Activated B cell treated with CpG ODN at 0.5 μM for 24 hours (primary cell): ENCODE results near the gene RSPH1. TPM values are rescaled to one million over a fixed set of nuclear protein-coding genes. Genes with fewer than 3 reads are reported as not detected.

Source experiments
- ATAC-seq: fragments of 200-7000 bp; cut with Tn5 transposase; one replicate; pipeline ENCODE4 v1.10.0; 2021; ENCODE audit warnings: low read depth, mild to moderate bottlenecking, moderate library complexity
- CTCF ChIA-PET: fragments of 350-600 bp; sonication (Branson Sonifier 250); formaldehyde crosslinking; loops from one replicate; lab custom pipeline; 2021; ENCODE audit warnings: antibody characterized with exemption; lab: Charles Lee
- POLR2A ChIA-PET: fragments of 350-600 bp; sonication (Branson Sonifier 250); formaldehyde crosslinking; loops from one replicate; lab custom pipeline; 2021; ENCODE audit warnings: antibody characterized with exemption; lab: Charles Lee
- DNase-seq: peaks from one replicate; pipeline ENCODE4 v3.0.0; 2022
- H3K27ac Mint-ChIP-seq: one replicate; pipeline ENCODE4 v1.8.0; 2020; ENCODE audit warnings: mixed read lengths
- H3K27me3 Mint-ChIP-seq: one replicate; pipeline ENCODE4 v1.8.0; 2021; ENCODE audit warnings: mixed read lengths
- H3K36me3 Mint-ChIP-seq: one replicate; pipeline ENCODE4 v1.8.0; 2021; ENCODE audit warnings: low read depth, mixed read lengths
- H3K4me1 Mint-ChIP-seq: one replicate; pipeline ENCODE4 v1.8.0; 2021; ENCODE audit warnings: mixed read lengths
- H3K4me3 Mint-ChIP-seq: one replicate; pipeline ENCODE4 v1.8.0; 2020; ENCODE audit warnings: mild to moderate bottlenecking, mixed read lengths
- H3K9me3 Mint-ChIP-seq: one replicate; pipeline ENCODE4 v1.8.0; 2020; ENCODE audit warnings: mixed read lengths
- intact Hi-C: fragments of 100-400 bp; cut with micrococcal nuclease; formaldehyde crosslinking; loops from one replicate; pipeline ENCODE4 v1.15.1; 2024
- total RNA-seq: library from RNA; stranded (reverse); gene quantifications from 2 replicates; pipeline ENCODE4 v1.2.3, GENCODE V29; 2022
- TF ChIP-seq, protein P1 (sequence below): fragments of 200-600 bp; IDR thresholded peaks from one replicate; pipeline ENCODE4 v1.8.0; 2022; ENCODE audit warnings: antibody characterized with exemption, mild to moderate bottlenecking

Gene RSPH1
- total RNA-seq, 1 donor from 2014 or later = 0.38 TPM

DNA sequence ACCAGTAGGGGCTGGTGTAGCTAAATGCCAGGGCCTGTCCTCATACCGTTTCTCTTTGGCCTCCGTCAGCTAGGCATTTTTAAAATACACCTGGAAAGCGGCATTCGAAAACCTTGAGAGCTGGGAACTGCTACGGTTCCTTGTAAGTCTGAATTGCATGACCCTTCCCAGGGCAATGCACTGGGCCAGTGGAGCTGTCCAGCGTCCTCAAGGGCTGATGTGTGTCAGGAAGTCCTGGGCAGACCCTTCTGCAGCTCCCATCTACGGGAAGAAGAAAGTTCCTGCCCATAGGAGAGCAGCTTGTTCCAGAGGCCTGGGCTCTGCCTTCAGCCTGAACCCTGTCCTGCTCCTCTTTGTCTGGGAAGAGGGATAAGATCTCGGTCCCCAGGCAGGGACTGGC is 58.2 kb downstream of the RSPH1 start:
- intact Hi-C loops = no loop called here
- H3K4me1 Mint-ChIP-seq = peaks cover 10% of the 10 kb centered on the region
- H3K27me3 Mint-ChIP-seq = peaks cover 22% of the 10 kb centered on the region
- H3K36me3 Mint-ChIP-seq = no peaks in the 10 kb centered on the region
- POLR2A ChIA-PET = no interaction called here
- H3K4me3 Mint-ChIP-seq = no peak overlapping the region
- no peak for ATAC-seq
- H3K27ac Mint-ChIP-seq = no peak overlapping the region
- peaks cover 6% of the 10 kb centered on the region for H3K9me3 Mint-ChIP-seq
- CTCF ChIA-PET = no interaction called here
- DNase-seq = no peak
- TF ChIP-seq, protein P1, sequence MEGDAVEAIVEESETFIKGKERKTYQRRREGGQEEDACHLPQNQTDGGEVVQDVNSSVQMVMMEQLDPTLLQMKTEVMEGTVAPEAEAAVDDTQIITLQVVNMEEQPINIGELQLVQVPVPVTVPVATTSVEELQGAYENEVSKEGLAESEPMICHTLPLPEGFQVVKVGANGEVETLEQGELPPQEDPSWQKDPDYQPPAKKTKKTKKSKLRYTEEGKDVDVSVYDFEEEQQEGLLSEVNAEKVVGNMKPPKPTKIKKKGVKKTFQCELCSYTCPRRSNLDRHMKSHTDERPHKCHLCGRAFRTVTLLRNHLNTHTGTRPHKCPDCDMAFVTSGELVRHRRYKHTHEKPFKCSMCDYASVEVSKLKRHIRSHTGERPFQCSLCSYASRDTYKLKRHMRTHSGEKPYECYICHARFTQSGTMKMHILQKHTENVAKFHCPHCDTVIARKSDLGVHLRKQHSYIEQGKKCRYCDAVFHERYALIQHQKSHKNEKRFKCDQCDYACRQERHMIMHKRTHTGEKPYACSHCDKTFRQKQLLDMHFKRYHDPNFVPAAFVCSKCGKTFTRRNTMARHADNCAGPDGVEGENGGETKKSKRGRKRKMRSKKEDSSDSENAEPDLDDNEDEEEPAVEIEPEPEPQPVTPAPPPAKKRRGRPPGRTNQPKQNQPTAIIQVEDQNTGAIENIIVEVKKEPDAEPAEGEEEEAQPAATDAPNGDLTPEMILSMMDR = no peak

DNA sequence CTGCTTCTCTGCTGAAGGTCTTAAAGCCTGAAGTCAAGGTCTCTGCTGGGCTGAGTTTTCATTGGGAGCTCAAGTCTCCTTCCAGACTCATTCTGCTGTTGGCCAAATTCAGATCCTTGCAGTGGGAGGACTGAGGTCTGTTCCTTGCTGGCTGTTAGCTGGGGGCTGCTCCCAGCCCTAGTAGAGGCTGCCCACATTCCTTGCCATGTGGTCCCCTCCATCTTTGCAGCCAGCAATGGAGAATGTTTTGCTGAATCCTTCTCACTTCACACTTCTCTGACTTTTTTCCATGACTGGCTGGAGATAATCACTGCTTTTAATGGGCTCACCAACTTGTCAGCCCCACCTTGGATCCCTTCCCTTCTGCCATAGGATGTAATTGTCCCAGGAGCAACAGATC is 59.1 kb downstream of the RSPH1 start:
- ChIA-PET POLR2A (no interaction called here), CTCF (no interaction called here)
- TF ChIP-seq, protein P1 = no peak

DNA sequence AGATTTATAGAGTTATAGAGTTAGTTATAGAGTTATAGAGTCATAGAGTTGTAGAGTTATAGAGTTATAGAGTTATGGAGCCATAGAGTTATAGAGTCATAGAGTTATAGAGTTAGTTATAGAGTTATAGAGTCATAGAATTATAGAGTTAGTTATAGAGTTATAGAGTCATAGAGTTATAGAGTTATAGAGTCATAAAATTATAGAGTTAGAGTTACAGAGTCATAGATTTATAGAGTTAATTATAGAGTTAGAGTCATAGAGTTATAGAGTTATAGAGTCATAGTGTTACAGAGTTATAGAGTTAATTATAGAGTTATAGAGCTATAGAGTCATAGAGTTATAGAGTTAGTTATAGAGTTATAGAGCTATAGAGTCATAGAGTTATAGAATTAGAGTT is 60.2 kb downstream of the RSPH1 start:
- Mint-ChIP-seq H3K27me3 (peaks cover 26% of the 10 kb centered on the region), H3K36me3 (no peaks in the 10 kb centered on the region), H3K4me3 (no peak overlapping the region), H3K4me1 (peaks cover 10% of the 10 kb centered on the region), H3K9me3 (peaks cover 15% of the 10 kb centered on the region), H3K27ac (no peak overlapping the region)
- POLR2A ChIA-PET = no interaction called here
- intact Hi-C loops = no loop called here
- TF ChIP-seq, protein P1 = no peak
- DNase-seq = no peak
- CTCF ChIA-PET = no interaction called here
- ATAC-seq = no peak

More for the DNA sequence above, 59.1 kb downstream of the RSPH1 start:
- H3K27ac Mint-ChIP-seq = no peak overlapping the region
- H3K4me1 Mint-ChIP-seq = peaks cover 10% of the 10 kb centered on the region
- H3K4me3 Mint-ChIP-seq = no peak overlapping the region
- H3K27me3 Mint-ChIP-seq = peaks cover 23% of the 10 kb centered on the region
- ATAC-seq (no peak), DNase-seq (no peak)
- no peaks in the 10 kb centered on the region for H3K36me3 Mint-ChIP-seq
- H3K9me3 Mint-ChIP-seq = peaks cover 14% of the 10 kb centered on the region
- intact Hi-C loops = no loop called here

DNA sequence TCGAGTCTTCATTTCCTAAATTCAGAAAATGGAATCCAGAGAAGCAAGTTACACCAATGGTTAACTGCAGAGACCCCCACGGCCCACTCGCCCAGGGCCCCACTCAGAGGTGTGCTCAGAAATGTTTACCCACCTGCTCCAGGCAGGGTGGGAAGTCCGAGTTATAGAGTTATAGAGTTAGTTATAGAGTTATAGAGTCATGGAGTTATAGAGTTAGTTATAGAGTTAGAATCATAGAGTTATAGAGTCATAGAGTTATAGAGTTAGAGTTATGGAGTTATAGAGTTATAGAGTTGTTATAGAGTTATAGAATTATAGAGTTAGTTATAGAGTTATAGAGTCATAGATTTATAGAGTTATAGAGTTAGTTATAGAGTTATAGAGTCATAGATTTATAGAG is 60.6 kb downstream of the RSPH1 start:
- peaks cover 15% of the 10 kb centered on the region for H3K9me3 Mint-ChIP-seq
- TF ChIP-seq, protein P1 = no peak
- no peak for ATAC-seq
- intact Hi-C loops = no loop called here
- H3K27ac Mint-ChIP-seq = no peak overlapping the region
- no peaks in the 10 kb centered on the region for H3K36me3 Mint-ChIP-seq
- H3K27me3 Mint-ChIP-seq = peaks cover 26% of the 10 kb centered on the region
- CTCF ChIA-PET = no interaction called here
- peaks cover 7% of the 10 kb centered on the region for H3K4me1 Mint-ChIP-seq
- POLR2A ChIA-PET = no interaction called here
- DNase-seq = no peak
- H3K4me3 Mint-ChIP-seq = no peak overlapping the region

DNA sequence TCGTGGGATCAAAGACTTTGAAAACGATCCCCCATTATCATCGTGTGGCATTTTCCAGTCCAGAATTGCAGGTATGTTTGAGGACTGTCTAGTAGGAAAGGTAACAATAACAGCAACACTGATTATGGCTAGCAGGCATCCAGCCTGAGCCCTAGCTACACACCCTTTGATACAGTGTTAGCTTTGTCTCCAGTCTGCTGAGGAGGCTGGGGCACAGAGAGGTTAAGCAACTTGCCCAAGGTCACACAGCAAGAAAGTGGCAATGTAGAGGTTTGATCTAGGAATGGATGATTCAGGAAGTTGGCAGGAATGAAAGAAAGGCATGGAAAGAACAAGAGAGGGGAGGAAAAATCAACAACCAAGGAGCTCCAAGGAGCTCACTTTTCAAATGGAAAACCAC is 61.1 kb downstream of the RSPH1 start:
- H3K4me1 Mint-ChIP-seq = peaks cover 2% of the 10 kb centered on the region
- DNase-seq (no peak), ATAC-seq (no peak)
- H3K9me3 Mint-ChIP-seq = peaks cover 15% of the 10 kb centered on the region
- POLR2A ChIA-PET = no interaction called here
- H3K4me3 Mint-ChIP-seq = no peak overlapping the region
- CTCF ChIA-PET = no interaction called here
- H3K27me3 Mint-ChIP-seq = peaks cover 26% of the 10 kb centered on the region
- intact Hi-C loops = no loop called here
- TF ChIP-seq, protein P1 = no peak
- no peaks in the 10 kb centered on the region for H3K36me3 Mint-ChIP-seq
- no peak overlapping the region for H3K27ac Mint-ChIP-seq
